GM18519 (cell line): ENCODE measurements around the gene IRF1.
"Not testable (repeated sequence)": the region's sequence is repeated elsewhere in the genome, so short reads cannot be mapped to it uniquely, and the experiment has no call there.

Source experiments
- ATAC-seq: cut with Tn5 transposase; IDR thresholded peaks from one replicate; pipeline ENCODE4 v1.9.1; 2021; ENCODE audit warnings: mild to moderate bottlenecking, moderate library complexity; ENCODE audit not compliant: unreplicated experiment, low FRiP score

The IRF1 gene

GRCh38 chr5:132487841-132488555 lies 2.6 kb downstream of the IRF1 start:
- ATAC-seq = no peak

GRCh38 chr5:132487095-132487428 lies 3.5 kb downstream of the IRF1 start:
- no peak for ATAC-seq

- ATAC-seq = no peak
Observed at GRCh38 chr5:132486318-132487094, 4.1 kb downstream of the IRF1 start.

- no peak for ATAC-seq
Observed at GRCh38 chr5:132485641-132486317, 4.8 kb downstream of the IRF1 start.

GRCh38 chr5:132484876-132485640 lies 5.5 kb downstream of the IRF1 start:
- not testable (repeated sequence) for ATAC-seq

GRCh38 chr5:132484391-132484725 lies 6.2 kb downstream of the IRF1 start:
- no peak for ATAC-seq

- ATAC-seq = no peak
Observed at GRCh38 chr5:132483661-132484390, 6.7 kb downstream of the IRF1 start.

GRCh38 chr5:132483101-132483500 lies 7.5 kb downstream of the IRF1 start:
- ATAC-seq = no peak

GRCh38 chr5:132481596-132482211 lies 8.9 kb downstream of the IRF1 start:
- no peak for ATAC-seq

GRCh38 chr5:132480893-132481595 lies 9.5 kb downstream of the IRF1 start:
- ATAC-seq = no peak

GRCh38 chr5:132480546-132480892 lies 10.1 kb downstream of the IRF1 start:
- no peak for ATAC-seq

GRCh38 chr5:132480042-132480441 lies 10.5 kb downstream of the IRF1 start:
- ATAC-seq = no peak

- no peak for ATAC-seq
Observed at GRCh38 chr5:132479111-132479951, 11.2 kb downstream of the IRF1 start.

- no peak for ATAC-seq
Observed at GRCh38 chr5:132478366-132478871, 12.2 kb downstream of the IRF1 start.

- ATAC-seq = no peak
Observed at GRCh38 chr5:132477784-132478365, 12.7 kb downstream of the IRF1 start.

- no peak for ATAC-seq
Observed at GRCh38 chr5:132476876-132477781, 13.4 kb downstream of the IRF1 start.
